ENCODE data around the gene PRKG1. TPM values are rescaled to one million over a fixed set of nuclear protein-coding genes. Genes with fewer than 3 reads are reported as not detected.

The PRKG1 gene
- total RNA-seq, 2 experiments from 2014 or later: not detected

Small RNA genes within 50 kb of the gene (microRNA-seq; reads per million reads assigned to microRNA genes)
- not detected for gene MIR605 (ENCODE audit: borderline microRNAs expressed, borderline replicate concordance)

Other genes with a start within 250 kb of the PRKG1 start
- gene A1CF, start 188.9 kb upstream of the PRKG1 start, total RNA-seq: not detected

Data from activated naive CD4-positive, alpha-beta T cell treated with anti-CD3 and anti-CD28 coated beads for 36 hours (primary cell).